ENCODE measurements around the gene FAM171A2.

- TF ChIP-seq, protein P1, sequence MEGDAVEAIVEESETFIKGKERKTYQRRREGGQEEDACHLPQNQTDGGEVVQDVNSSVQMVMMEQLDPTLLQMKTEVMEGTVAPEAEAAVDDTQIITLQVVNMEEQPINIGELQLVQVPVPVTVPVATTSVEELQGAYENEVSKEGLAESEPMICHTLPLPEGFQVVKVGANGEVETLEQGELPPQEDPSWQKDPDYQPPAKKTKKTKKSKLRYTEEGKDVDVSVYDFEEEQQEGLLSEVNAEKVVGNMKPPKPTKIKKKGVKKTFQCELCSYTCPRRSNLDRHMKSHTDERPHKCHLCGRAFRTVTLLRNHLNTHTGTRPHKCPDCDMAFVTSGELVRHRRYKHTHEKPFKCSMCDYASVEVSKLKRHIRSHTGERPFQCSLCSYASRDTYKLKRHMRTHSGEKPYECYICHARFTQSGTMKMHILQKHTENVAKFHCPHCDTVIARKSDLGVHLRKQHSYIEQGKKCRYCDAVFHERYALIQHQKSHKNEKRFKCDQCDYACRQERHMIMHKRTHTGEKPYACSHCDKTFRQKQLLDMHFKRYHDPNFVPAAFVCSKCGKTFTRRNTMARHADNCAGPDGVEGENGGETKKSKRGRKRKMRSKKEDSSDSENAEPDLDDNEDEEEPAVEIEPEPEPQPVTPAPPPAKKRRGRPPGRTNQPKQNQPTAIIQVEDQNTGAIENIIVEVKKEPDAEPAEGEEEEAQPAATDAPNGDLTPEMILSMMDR (IDR thresholded peaks at IDR 0.05; ENCODE audit: low read depth, low read length, poor library complexity, severe bottlenecking), result no peak
- TF ChIP-seq EZH2phosphoT487 (IDR thresholded peaks at IDR 0.05; ENCODE audit: borderline replicate concordance, low read length), result no peak
Observed at GRCh38 chr17:44317545-44317944, 46.1 kb downstream of the FAM171A2 start.
